Measurements from ENCODE around the gene RPS15.

RPS15 gene

DNA sequence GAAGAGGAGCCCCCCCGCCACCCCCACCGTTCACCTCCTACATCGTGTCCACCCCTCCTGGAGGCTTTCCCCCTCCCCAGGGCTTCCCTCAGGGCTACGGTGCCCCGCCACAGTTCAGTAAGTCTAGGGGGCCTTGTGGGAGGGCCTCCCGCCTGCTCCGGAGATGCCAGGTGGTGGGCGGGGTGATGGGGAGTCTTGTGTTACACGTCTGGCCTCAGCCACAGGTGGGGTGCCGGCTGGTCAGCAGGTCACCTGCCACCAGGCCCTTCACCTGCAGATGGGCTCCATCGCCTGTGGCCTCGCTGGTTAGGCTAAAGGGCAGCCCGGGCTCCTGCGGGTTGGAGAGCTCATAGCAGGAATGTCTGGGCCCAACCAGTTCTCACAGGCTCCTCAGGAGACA is 8.0 kb upstream of the RPS15 start:
- no peak for DNase-seq (ENCODE audit: low read depth)
- TF ChIP-seq CTCF (IDR thresholded peaks at IDR 0.05; ENCODE audit: insufficient read depth, low read depth, low read length, missing control alignments) = no peak

GRCh38 chr19:1431759-1432506 is 6.3 kb upstream of the RPS15 start:
- H3K4me3 ChIP-seq (ENCODE audit: low read depth, low read length) = no peak overlapping the region
- no peak for TF ChIP-seq CTCF (IDR thresholded peaks at IDR 0.05; ENCODE audit: insufficient read depth, low read depth, low read length, missing control alignments)
- DNase-seq (ENCODE audit: low read depth) = no peak

More for the DNA sequence above, 8.0 kb upstream of the RPS15 start:
- H3K4me3 ChIP-seq (ENCODE audit: low read depth, low read length) = no peak overlapping the region

DNA sequence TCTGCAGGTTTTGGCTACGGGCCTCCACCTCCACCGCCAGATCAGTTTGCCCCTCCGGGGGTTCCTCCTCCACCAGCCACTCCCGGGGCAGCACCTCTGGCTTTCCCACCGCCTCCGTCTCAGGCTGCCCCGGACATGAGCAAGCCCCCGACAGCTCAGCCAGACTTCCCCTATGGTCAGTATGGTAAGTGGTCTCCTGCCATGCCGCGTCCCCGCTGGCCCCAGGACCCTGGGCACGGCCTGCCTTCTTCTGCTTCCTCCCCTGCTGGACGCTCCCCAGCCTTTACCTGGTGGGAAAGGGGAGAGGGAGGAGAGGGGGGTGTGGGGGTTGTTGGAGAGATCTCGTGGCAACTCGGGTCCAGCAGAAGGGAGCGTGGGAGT is 5.7 kb upstream of the RPS15 start:
- no peak for DNase-seq (ENCODE audit: low read depth)
- no peak for TF ChIP-seq CTCF (IDR thresholded peaks at IDR 0.05; ENCODE audit: insufficient read depth, low read depth, low read length, missing control alignments)
- H3K4me3 ChIP-seq (ENCODE audit: low read depth, low read length) = no peak overlapping the region

GRCh38 chr19:1433119-1434039 is 4.8 kb upstream of the RPS15 start:
- no peak for DNase-seq (ENCODE audit: low read depth)
- no peak overlapping the region for H3K4me3 ChIP-seq (ENCODE audit: low read depth, low read length)
- TF ChIP-seq CTCF (IDR thresholded peaks at IDR 0.05; ENCODE audit: insufficient read depth, low read depth, low read length, missing control alignments) = no peak

DNA sequence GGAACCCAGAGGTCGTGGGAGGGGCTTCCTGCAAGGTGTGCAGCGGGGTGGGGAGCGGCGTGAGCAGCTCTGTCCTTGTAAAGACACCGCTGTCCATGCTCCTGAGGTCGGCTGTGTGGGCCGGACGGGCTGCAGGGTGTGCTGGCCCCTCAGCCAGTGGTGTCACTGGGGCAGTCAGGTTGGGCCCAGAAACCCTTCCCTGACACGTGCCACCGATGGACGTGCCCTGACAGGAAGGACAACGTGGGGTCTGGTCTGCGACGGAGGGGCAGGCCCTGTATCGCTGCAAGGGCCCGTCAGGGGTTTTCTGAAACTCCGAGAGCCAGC is 4.2 kb upstream of the RPS15 start:
- no peak for TF ChIP-seq CTCF (IDR thresholded peaks at IDR 0.05; ENCODE audit: insufficient read depth, low read depth, low read length, missing control alignments)
- H3K4me3 ChIP-seq (ENCODE audit: low read depth, low read length) = no peak overlapping the region
- no peak for DNase-seq (ENCODE audit: low read depth)

GRCh38 chr19:1434577-1435060 is 3.6 kb upstream of the RPS15 start:
- DNase-seq (ENCODE audit: low read depth) = no peak
- no peak for TF ChIP-seq CTCF (IDR thresholded peaks at IDR 0.05; ENCODE audit: insufficient read depth, low read depth, low read length, missing control alignments)

More at GRCh38 chr19:1434577-1435060, 3.6 kb upstream of the RPS15 start:
- H3K4me3 ChIP-seq (ENCODE audit: low read depth, low read length) = no peak overlapping the region

All from GM12865 (cell line).